ENCODE data around the gene EHMT1. TPM values are rescaled to one million over a fixed set of nuclear protein-coding genes. Genes with fewer than 3 reads are reported as not detected.
A peak's percentile ranks its signal among the peaks of the same experiment; 100 is the strongest.
"Not testable (repeated sequence)": the region's sequence is repeated elsewhere in the genome, so short reads cannot be mapped to it uniquely, and the experiment has no call there.

Gene EHMT1
- total RNA-seq, 1 donor from 2014 or later: 95.3 TPM

GRCh38 chr9:137838576-137838975, 219.8 kb downstream of the EHMT1 start:
- DNase-seq (ENCODE audit: low spot score): no peak

GRCh38 chr9:137843355-137843754, 224.6 kb downstream of the EHMT1 start:
- DNase-seq (ENCODE audit: low spot score): no peak

GRCh38 chr9:137851516-137852267, 232.9 kb downstream of the EHMT1 start:
- no peak for DNase-seq (ENCODE audit: low spot score)

GRCh38 chr9:137853392-137853995, 234.7 kb downstream of the EHMT1 start:
- DNase-seq (ENCODE audit: low spot score): no peak

GRCh38 chr9:137860361-137860760, 241.6 kb downstream of the EHMT1 start:
- no peak for DNase-seq (ENCODE audit: low spot score)

GRCh38 chr9:137865581-137866145, 246.9 kb downstream of the EHMT1 start:
- DNase-seq (ENCODE audit: low spot score): no peak

- no peak for DNase-seq (ENCODE audit: low spot score)
Measured at GRCh38 chr9:137866226-137867141, 247.7 kb downstream of the EHMT1 start.

- no peak for DNase-seq (ENCODE audit: low spot score)
Measured at GRCh38 chr9:137870432-137870831, 251.6 kb downstream of the EHMT1 start.

- no peak for DNase-seq (ENCODE audit: low spot score)
Measured at GRCh38 chr9:137872296-137872695, 253.5 kb downstream of the EHMT1 start.

GRCh38 chr9:137873408-137873807, 254.6 kb downstream of the EHMT1 start:
- no peak for DNase-seq (ENCODE audit: low spot score)

- no peak for DNase-seq (ENCODE audit: low spot score)
Measured at GRCh38 chr9:137873858-137874362, 255.1 kb downstream of the EHMT1 start.

GRCh38 chr9:137875354-137875753, 256.5 kb downstream of the EHMT1 start:
- no peak for DNase-seq (ENCODE audit: low spot score)

- no peak for DNase-seq (ENCODE audit: low spot score)
Measured at GRCh38 chr9:137875846-137876245, 257.0 kb downstream of the EHMT1 start.

GRCh38 chr9:137876269-137876668, 257.5 kb downstream of the EHMT1 start:
- DNase-seq (ENCODE audit: low spot score): no peak

- no peak for DNase-seq (ENCODE audit: low spot score)
Measured at GRCh38 chr9:137876781-137877386, 258.1 kb downstream of the EHMT1 start.

GRCh38 chr9:137877506-137878122, 258.8 kb downstream of the EHMT1 start, which contains the start of gene CACNA1B:
CACNA1B (plus strand) TSS chr9:137877782; CDS start chr9:137877934, 152 bp downstream.
- not testable (repeated sequence) for DNase-seq (ENCODE audit: low spot score)

GRCh38 chr9:137878146-137878941, 259.5 kb downstream of the EHMT1 start:
- DNase-seq (ENCODE audit: low spot score): no peak

- no peak for DNase-seq (ENCODE audit: low spot score)
Measured at GRCh38 chr9:137879052-137879451, 260.2 kb downstream of the EHMT1 start.

GRCh38 chr9:137879566-137880150, 260.9 kb downstream of the EHMT1 start:
- DNase-seq (ENCODE audit: low spot score): peak; percentile 64

Measured in mesenteric fat pad (tissue), 1 donor.